C4-2B (cell line): ENCODE results near the gene PRSS38.

Experiments
- H3K27ac ChIP-seq: fragments of 450-650 bp; 2 replicates; pipeline ENCODE4 v1.5.1; 2017
- ZFX ChIP-seq: fragments of 450-650 bp; IDR thresholded peaks from 2 replicates; pipeline ENCODE4 v1.6.1; 2017
- TF ChIP-seq, protein P1 (sequence below): fragments of 450-650 bp; conservative IDR thresholded peaks from 2 replicates; pipeline ENCODE4 v1.5.1; 2017; ENCODE audit warnings: mild to moderate bottlenecking

The PRSS38 gene

DNA sequence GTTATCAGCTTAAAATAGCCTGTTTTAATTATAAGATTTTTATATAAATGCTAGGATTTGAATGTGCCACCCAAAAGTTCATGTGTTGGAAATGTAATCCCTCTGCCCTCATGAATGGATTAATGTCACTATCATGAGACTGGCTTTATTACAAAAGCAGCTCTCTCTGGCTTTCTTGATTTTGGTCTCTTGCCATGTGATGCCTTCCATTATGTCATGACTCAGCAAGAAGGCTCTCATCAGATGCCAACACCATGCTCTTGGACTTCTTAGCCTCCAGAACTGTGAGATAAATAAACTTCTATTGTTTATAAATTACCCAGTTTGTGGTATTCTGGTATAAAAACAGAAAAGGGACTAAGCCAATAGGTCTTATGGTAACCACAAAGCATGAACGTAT, 6.9 kb upstream of the PRSS38 start:
- no peak for TF ChIP-seq ZFX
- TF ChIP-seq, protein P1, sequence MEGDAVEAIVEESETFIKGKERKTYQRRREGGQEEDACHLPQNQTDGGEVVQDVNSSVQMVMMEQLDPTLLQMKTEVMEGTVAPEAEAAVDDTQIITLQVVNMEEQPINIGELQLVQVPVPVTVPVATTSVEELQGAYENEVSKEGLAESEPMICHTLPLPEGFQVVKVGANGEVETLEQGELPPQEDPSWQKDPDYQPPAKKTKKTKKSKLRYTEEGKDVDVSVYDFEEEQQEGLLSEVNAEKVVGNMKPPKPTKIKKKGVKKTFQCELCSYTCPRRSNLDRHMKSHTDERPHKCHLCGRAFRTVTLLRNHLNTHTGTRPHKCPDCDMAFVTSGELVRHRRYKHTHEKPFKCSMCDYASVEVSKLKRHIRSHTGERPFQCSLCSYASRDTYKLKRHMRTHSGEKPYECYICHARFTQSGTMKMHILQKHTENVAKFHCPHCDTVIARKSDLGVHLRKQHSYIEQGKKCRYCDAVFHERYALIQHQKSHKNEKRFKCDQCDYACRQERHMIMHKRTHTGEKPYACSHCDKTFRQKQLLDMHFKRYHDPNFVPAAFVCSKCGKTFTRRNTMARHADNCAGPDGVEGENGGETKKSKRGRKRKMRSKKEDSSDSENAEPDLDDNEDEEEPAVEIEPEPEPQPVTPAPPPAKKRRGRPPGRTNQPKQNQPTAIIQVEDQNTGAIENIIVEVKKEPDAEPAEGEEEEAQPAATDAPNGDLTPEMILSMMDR, result no peak
- H3K27ac ChIP-seq, result no peak overlapping the region

DNA sequence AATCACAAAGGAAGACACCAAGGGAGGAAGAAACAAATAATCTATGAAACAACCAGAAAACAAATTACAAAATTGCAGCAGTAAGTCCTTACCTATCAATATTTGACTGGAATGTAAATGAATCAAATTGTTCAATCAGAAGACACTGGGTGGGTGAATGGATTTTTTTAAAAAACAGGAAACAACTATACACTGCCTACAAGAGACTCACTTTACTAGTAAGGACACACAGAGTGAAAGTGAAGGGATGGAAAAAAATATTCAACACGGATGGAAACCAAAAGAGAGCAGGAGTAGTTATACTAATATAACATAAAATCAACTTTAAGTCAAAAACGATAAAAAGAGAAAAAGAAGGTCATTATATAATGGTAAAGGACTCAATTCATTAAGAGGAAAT, 6.4 kb upstream of the PRSS38 start:
- no peak overlapping the region for H3K27ac ChIP-seq
- TF ChIP-seq, protein P1, result no peak
- no peak for TF ChIP-seq ZFX

DNA sequence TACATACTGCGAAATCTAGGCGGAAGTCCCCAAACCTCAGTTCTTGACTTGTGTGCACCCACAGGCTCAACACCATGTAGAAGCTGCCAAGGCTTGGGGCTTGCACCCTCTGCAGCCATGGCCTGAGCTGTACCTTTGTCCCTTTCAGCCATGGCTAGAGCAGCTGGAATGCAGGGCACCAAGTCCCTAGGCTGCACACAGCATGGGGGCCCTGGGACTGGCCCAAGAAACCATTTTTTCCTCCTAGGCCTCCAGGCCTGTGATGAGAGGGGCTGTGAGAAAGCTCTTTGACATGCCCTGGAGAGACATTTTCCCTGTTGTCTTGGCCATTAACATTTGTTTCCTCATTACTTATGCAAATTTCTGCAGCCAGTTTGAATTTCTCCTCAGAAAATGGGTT, 1.5 kb upstream of the PRSS38 start:
- no peak for TF ChIP-seq ZFX
- TF ChIP-seq, protein P1, result no peak
- H3K27ac ChIP-seq, result no peak overlapping the region

DNA sequence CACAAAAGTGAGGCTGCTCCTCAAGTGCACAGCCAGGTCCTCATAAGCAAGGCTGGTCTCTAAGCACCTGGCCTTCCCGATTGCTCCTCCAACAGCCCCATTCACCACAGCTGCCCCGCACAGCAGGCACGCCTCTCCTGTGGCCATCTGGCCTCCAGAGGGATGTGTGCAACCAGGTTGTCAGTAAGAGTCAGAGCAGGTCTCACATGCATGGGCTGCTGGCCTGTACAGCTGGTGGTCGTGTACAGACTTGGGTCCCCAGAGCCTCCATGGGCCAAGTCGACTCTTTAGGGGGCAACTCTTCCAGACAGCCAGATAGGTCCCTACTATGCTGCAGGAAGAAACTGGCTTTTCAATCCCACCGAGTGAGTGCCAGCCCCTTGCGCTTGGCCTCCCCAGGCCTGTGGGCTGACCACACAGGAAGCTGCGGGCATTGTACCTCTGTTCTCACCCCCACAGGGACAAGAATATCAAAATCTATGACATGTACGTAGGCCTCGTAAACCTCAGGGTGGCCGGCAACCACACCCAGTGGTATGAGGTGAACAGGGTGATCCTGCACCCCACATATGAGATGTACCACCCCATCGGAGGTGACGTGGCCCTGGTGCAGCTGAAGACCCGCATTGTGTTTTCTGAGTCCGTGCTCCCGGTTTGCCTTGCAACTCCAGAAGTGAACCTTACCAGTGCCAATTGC, 1.4 kb downstream of the PRSS38 start:
- no peak overlapping the region for H3K27ac ChIP-seq
- TF ChIP-seq, protein P1, result no peak
- no peak for TF ChIP-seq ZFX

DNA sequence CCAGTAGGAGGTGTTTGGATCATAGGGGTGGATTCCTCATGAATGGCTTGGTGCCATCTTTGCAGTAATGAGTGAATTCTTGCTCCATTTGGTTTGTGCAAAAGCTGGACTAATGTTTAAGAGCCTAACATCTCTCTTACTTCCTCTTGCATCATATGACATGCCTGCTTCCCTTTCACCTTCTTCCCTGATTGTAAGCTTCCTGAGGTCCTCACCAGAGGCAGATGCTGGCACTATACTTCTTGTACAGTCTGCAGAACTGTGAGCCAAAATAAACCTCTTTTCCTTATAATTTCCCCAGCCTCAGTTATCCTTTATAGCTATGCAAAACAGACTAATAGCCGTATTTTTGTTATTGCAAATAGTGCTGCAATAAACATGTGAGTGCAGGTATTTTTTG, 8.1 kb downstream of the PRSS38 start:
- H3K27ac ChIP-seq, result no peak overlapping the region
- TF ChIP-seq, protein P1, result no peak
- TF ChIP-seq ZFX, result no peak

DNA sequence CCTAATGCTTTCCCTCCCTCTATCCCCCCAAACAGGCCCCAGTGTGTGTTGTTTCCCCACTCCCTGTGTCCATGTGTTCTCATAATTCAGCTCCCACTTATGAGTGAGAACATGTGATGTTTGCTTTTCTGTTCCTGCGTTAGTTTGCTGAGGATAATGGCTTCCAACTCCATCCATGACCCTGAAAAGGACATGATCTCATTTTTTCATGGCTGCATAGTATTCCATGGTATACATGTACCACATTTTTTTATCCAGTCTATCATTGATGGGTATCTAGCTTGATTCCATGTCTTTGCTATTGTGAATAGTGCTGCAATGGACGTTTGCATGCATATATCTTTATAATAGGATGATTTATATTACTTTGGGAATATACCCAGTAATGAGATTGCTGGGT, 8.7 kb downstream of the PRSS38 start:
- no peak overlapping the region for H3K27ac ChIP-seq
- no peak for TF ChIP-seq ZFX
- TF ChIP-seq, protein P1, result no peak

DNA sequence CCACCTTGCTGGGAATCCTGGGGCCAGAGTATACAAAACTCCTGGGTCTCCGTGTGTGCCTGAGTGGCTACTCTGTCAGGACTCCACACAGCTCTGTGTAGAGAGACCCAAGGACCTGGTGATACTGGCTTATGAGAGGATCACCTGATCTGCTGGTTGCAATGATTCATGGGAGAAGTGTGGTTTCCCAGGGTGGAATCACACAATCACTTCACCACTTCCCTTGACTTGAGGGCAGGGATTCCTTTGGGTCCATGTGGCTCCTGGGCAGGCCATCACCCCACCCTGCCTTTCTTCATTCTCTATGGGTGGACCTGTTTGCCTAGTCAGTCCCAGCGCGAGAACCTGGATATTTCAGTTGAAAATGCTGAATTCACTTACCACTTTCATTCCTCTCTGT, 13.3 kb downstream of the PRSS38 start:
- no peak for TF ChIP-seq ZFX
- TF ChIP-seq, protein P1, result no peak
- no peak overlapping the region for H3K27ac ChIP-seq
